Calu3 (cell line): Measurements from ENCODE around the gene PAOX. TPM values are rescaled to one million over a fixed set of nuclear protein-coding genes. Genes with fewer than 3 reads are reported as not detected.
"Not testable (repeated sequence)": the region's sequence is repeated elsewhere in the genome, so short reads cannot be mapped to it uniquely, and the experiment has no call there.

Experiments
- BruUV-seq: library from RNA; stranded (reverse); fragments of 400-500 nt; replicated peaks from 2 replicates; lab custom pipeline; 2021; lab: Mats Ljungman, UMichigan
- CTCF ChIA-PET: fragments of 300-600 bp; sonication (Branson Sonifier 250); formaldehyde crosslinking; loops from one replicate; lab custom pipeline; 2022; ENCODE audit warnings: antibody characterized with exemption; lab: Charles Lee
- DNase-seq: peaks from one replicate; pipeline ENCODE4 v3.0.0; 2022
- H3K27ac Mint-ChIP-seq: one replicate; pipeline ENCODE4 v1.8.0; 2022; ENCODE audit warnings: mixed read lengths; ENCODE audit not compliant: unreplicated experiment
- H3K27me3 Mint-ChIP-seq: one replicate; pipeline ENCODE4 v1.8.0; 2022; ENCODE audit warnings: mixed read lengths; ENCODE audit not compliant: unreplicated experiment
- H3K36me3 Mint-ChIP-seq: one replicate; pipeline ENCODE4 v1.8.0; 2022; ENCODE audit warnings: mild to moderate bottlenecking, moderate library complexity, mixed read lengths; ENCODE audit not compliant: insufficient read depth, unreplicated experiment
- H3K4me1 Mint-ChIP-seq: one replicate; pipeline ENCODE4 v1.8.0; 2022; ENCODE audit warnings: mild to moderate bottlenecking, low read depth, mixed read lengths; ENCODE audit not compliant: unreplicated experiment
- H3K4me3 Mint-ChIP-seq: one replicate; pipeline ENCODE4 v1.8.0; 2022; ENCODE audit warnings: mild to moderate bottlenecking, low read depth, moderate library complexity, mixed read lengths; ENCODE audit not compliant: unreplicated experiment
- H3K9me3 Mint-ChIP-seq: one replicate; pipeline ENCODE4 v1.8.0; 2022; ENCODE audit warnings: low read depth, mixed read lengths; ENCODE audit not compliant: unreplicated experiment
- intact Hi-C: fragments of 100-400 bp; cut with micrococcal nuclease; formaldehyde crosslinking; loops from one replicate; pipeline ENCODE4 v1.10.0; 2022; ENCODE audit not compliant: unreplicated experiment
- total RNA-seq: library from RNA; stranded (reverse); gene quantifications from 2 replicates; pipeline ENCODE4 v1.2.3, GENCODE V29; 2022
- TF ChIP-seq, protein P1 (sequence below): fragments of 200-600 bp; IDR thresholded peaks from one replicate; pipeline ENCODE4 v1.8.0; 2022; ENCODE audit warnings: antibody characterized with exemption; ENCODE audit not compliant: unreplicated experiment

Gene PAOX
- total RNA-seq, 1 experiment from 2014 or later = 2.9 TPM

DNA sequence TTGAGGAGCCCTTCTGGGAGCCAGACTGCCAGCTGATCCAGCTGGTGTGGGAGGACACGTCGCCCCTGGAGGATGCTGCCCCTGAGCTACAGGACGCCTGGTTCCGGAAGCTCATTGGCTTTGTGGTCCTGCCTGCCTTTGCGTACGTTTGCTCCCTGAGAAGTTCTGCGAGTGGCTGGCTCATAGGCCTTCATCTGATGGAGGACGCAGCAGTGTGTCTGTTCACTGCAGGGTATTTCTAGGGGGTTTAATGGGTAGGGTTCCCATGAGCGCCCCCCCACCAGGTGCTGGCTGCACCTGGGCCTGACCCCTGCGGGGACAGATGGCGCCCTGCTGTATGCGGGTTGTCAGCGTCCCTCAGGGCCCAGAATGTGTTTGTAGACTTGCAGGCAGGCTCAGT is 5.0 kb downstream of the PAOX start:
- Mint-ChIP-seq H3K9me3 (no peaks in the 10 kb centered on the region), H3K4me1 (no peaks in the 10 kb centered on the region), H3K27ac (no peak overlapping the region), H3K4me3 (no peak overlapping the region), H3K27me3 (no peaks in the 10 kb centered on the region), H3K36me3 (peaks cover 7% of the 10 kb centered on the region)
- TF ChIP-seq, protein P1, sequence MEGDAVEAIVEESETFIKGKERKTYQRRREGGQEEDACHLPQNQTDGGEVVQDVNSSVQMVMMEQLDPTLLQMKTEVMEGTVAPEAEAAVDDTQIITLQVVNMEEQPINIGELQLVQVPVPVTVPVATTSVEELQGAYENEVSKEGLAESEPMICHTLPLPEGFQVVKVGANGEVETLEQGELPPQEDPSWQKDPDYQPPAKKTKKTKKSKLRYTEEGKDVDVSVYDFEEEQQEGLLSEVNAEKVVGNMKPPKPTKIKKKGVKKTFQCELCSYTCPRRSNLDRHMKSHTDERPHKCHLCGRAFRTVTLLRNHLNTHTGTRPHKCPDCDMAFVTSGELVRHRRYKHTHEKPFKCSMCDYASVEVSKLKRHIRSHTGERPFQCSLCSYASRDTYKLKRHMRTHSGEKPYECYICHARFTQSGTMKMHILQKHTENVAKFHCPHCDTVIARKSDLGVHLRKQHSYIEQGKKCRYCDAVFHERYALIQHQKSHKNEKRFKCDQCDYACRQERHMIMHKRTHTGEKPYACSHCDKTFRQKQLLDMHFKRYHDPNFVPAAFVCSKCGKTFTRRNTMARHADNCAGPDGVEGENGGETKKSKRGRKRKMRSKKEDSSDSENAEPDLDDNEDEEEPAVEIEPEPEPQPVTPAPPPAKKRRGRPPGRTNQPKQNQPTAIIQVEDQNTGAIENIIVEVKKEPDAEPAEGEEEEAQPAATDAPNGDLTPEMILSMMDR = no peak
- CTCF ChIA-PET = no interaction called here
- DNase-seq = no peak
- no TSS peak for BruUV-seq
- intact Hi-C loops = no loop called here

GRCh38 chr10:133385214-133385613 is 6.2 kb downstream of the PAOX start:
- Mint-ChIP-seq H3K36me3 (peaks cover under 1% of the 10 kb centered on the region), H3K4me1 (no peaks in the 10 kb centered on the region), H3K27ac (no peak overlapping the region), H3K9me3 (no peaks in the 10 kb centered on the region), H3K4me3 (no peak overlapping the region), H3K27me3 (no peaks in the 10 kb centered on the region)
- TF ChIP-seq, protein P1 = no peak
- DNase-seq = no peak
- intact Hi-C loops = no loop called here
- BruUV-seq = no TSS peak
- CTCF ChIA-PET = no interaction called here

GRCh38 chr10:133386951-133387350 is 7.9 kb downstream of the PAOX start:
- CTCF ChIA-PET, H3K4me3 Mint-ChIP-seq: not testable (repeated sequence)

GRCh38 chr10:133388236-133388972 is 9.3 kb downstream of the PAOX start:
- no peaks in the 10 kb centered on the region for H3K9me3 Mint-ChIP-seq
- peaks cover 4% of the 10 kb centered on the region for H3K36me3 Mint-ChIP-seq
- intact Hi-C loops = no loop called here
- no peak overlapping the region for H3K27ac Mint-ChIP-seq
- H3K4me1 Mint-ChIP-seq = peaks cover 12% of the 10 kb centered on the region
- no peak for DNase-seq
- H3K4me3 Mint-ChIP-seq = no peak overlapping the region
- TF ChIP-seq, protein P1 = no peak
- CTCF ChIA-PET = no interaction called here
- no TSS peak for BruUV-seq
- H3K27me3 Mint-ChIP-seq = no peaks in the 10 kb centered on the region

More at GRCh38 chr10:133386951-133387350, 7.9 kb downstream of the PAOX start:
- intact Hi-C loops, H3K27ac Mint-ChIP-seq, H3K36me3 Mint-ChIP-seq, H3K9me3 Mint-ChIP-seq, BruUV-seq, H3K27me3 Mint-ChIP-seq, DNase-seq: not testable (repeated sequence)
- peaks cover 12% of the 10 kb centered on the region for H3K4me1 Mint-ChIP-seq
